GM18519 (cell line): ENCODE measurements around the gene ARAP1.

ENCODE experiments used
- ATAC-seq: cut with Tn5 transposase; IDR thresholded peaks from one replicate; pipeline ENCODE4 v1.9.1; 2021; ENCODE audit warnings: mild to moderate bottlenecking, moderate library complexity; ENCODE audit not compliant: unreplicated experiment, low FRiP score

The ARAP1 gene

DNA sequence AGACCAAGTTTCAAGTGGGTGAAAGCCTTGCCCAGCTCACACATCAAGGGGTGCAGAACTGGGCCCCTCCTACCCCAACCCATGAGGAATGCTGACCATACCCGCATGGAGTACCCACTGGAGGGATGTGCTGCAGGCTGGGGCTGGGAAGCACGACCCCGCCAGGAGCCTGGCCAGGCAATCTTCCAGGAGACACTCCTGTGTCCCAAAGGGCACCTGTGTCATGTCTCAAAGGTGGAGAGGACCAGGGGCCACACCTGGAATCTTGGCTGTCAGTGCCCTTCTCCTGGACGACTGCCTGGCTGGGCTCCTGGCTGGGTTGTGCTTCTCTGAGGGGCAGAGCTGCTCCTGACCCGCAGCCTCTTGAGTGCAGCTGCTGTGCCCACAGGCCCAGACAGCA lies 6.7 kb downstream of the ARAP1 start:
- no peak for ATAC-seq

DNA sequence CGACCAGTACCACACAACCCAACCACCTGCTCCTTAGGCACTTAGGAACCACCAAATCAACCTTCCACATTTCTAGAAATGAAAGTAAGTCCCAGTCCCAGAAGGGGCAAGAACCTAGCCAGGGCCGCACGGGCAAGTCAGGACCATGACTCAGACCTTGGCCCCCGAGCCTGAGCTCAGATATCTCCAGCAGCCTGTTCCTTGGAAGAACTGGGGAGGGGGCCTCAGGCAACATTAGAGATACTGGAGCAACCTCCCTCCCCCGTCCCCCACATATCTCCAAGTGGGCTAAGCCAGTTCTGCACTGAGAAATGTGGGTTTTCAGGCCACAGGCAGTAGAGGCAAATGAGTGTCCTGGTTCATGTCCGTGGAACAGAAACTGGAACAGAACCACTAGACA lies 7.7 kb downstream of the ARAP1 start:
- ATAC-seq: no peak

GRCh38 chr11:72743321-72744221 lies 8.6 kb downstream of the ARAP1 start:
- ATAC-seq: peak; percentile 67

DNA sequence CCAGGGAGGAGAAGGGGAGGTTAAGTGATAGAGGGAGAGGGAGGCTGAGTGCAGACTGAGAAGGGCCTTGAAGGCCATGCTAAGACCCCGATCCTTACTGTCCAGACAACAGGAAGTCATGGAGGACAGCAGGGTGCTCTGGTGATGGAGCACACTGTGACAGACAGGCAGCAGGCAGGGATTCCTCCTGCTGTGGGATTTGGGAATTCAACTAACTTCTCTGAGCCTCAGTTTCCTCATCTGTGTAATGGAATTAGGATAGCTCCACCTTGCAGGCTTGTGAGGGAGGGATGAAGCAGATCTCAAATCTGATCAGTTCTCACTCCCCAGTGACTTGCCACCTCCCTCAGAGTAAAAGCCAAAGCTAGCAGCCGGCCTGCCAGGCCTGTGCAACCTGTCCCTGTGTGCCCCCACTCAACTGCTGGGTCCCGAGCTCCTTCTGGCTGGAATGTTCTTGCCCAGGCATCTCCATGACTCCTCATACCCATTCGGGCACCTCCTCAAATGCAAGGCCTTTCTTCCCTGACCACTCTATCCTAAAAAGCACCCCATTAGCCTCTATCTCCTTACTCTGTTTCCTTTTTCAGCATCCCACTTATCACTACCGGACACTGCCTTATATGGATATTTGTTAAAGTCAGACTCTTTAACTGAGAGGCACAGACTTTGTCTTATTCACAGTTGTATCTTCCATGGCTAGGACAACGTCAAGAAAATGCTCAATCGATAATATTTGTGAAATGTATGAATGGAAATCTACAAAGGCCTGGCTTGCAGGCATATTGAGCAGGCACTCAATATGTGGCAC lies 9.5 kb downstream of the ARAP1 start:
- no peak for ATAC-seq

DNA sequence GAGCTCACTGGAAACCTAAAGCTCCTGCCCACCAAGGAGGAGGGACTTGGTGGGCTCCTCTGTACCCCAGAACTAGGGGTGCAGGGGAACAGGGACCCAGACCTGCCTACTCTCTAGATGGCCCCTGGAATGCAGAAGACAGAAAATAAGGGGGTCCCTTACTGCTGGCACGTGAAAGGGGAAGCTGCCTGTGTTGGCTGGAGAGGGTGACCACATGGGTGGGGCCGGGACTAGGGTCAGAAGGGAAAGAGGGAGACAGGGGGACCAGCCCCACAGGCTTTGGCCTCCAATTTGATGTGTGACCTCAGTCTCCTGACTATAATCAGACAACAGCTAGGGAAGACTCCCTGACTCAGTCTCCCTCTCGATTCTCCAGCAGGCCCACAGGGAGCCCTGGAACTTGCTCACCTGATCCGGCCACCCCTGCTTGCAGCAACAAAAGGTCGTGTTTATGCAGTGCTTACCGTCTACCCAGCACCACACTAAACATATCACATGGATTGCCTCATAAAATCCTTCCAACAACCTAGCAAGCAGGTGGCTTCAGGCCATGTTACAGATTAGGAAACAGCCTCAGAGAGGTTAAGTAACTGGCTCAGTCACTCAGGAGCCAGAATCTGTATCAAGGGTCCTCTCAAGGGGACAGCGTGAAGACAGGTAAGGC lies 10.2 kb downstream of the ARAP1 start:
- ATAC-seq: no peak

GRCh38 chr11:72741429-72741833 lies 10.8 kb downstream of the ARAP1 start:
- ATAC-seq: no peak

DNA sequence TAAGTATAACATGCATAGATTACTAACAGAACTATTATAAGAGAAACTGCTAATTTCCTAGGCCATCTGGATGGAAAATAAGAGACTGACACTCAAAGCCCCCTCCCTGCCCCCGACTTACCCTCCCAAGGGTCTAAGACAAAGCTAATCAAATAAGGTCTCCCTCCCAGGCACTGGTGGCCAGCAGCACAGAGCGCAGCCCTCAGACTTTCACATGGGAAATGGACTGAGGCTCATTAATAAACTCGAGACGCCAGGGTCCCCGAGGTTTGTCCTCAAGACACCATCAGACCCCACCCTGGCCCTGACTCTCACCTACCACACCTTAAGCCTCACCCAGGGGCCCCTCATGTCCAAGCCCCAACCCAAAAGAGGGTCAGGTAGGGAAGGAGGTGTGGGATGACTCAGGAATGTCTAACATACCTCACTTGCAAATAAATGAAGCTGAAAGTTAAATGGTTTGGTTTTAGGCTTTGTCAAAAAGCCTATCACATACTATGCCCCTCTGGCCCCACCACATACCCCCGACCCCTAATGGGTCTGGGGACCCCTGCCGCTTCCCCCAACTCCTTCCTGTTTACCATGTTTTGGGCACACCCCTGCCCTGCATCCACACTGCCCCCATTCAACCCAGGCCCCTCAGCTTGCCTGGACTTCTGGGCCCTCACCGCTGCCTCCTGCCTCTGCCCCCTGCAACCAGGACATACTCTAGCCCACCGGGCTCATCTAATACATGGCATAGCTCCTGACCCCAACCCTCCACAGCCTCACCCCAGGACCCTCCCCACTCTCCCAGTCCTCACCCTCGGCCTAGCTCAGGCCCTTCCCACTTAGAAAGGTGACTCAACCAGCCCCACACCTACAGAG lies 11.4 kb downstream of the ARAP1 start:
- ATAC-seq: no peak

- no peak for ATAC-seq
These were observed 12.2 kb downstream of the ARAP1 start for GRCh38 chr11:72740060-72740424.

GRCh38 chr11:72739240-72740059 lies 12.8 kb downstream of the ARAP1 start:
- no peak for ATAC-seq

DNA sequence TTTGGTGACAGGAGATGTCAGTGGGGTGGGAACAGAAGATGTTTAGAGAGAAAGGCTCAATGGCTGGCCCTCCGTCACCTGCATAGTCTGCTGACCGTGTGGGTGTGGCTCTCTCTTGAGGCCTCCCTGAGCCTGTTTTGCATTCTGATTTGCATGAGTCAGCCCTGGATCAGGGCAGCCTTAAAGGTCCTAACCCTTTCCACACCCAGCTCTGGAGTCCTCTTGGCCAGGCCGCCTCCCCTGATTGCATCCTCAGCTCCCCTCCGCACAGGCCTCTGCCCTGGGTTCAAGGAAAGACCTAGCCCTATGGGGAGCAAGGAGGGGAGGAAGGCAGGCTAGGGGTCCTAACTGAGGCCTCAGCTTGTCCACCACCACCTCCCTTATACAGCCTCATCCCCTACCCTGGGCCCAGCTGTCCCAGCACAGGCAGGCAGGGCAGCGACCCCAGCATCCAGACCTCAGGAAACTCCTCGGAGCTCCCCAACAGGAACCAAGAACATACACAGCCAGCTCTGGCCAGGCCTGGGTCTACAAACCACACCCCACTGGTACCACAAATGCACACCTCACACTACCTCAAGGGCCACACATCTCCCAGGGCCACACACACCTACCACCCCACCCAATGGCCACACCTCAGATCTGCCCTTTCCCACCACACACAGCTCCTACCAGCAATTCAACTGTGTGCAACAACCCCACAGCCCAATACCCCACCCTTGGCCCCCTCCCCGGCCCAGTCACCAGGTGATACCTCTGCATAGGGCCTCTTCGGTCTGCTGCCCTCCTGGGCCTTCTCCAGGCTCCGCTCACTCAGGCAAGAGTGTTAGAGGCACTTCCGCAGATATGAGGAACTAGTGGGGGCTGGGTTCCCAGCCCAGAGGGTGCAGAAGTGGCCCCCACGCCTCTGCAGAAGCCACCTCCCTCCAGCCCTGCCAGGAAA lies 13.7 kb downstream of the ARAP1 start:
- no peak for ATAC-seq

- no peak for ATAC-seq
These were observed 14.9 kb downstream of the ARAP1 start for GRCh38 chr11:72737336-72737735.

DNA sequence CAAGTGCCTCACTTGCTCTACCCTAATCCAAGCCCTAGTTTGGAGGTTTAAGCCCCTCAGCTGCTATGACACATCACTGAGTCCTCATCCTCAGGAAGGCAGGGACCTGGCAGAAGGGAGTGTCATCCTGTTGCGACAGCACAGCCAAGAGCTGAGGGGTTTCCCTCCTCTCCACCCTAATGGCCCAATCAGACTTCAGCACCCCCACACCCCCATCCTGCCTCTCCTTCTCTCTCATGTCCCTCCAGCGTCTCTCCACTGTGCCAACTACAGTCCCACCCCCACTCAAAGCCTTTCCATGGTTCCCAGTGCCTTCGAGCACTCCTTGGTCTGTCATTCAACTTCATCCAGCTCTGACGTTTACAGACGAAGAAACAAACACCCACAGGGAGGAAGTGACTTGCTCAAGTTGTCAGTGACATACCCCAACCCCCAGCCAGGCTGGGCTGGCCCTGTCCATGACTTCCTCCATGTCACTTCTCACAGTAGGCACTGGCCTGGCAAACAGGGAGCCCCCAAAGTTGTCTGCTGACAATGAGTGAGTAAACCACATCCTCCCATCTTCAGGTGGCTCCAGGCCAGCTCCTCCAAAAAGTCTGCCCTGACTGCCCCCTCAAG lies 15.6 kb downstream of the ARAP1 start:
- no peak for ATAC-seq

GRCh38 chr11:72735495-72736027 lies 16.6 kb downstream of the ARAP1 start:
- ATAC-seq: no peak

GRCh38 chr11:72732329-72732728 lies 19.9 kb downstream of the ARAP1 start:
- no peak for ATAC-seq

DNA sequence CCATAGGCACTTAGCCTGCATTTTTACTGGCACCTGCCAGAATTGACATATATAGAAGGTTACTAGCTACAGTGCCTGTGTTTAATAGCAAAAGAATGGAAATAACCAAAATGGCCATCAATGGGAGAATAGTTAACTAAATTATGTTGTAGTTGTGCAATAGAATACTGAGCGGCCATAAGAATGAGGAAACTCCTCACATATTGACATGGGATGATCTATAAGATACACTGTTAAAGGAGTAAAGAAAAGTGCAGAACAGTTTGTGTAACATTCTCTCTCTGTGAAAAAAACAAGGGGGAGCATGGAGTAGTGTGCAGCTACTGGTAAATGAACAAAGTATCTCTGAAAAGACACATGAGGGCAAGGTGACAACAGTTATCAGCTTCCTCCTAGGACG lies 21.5 kb downstream of the ARAP1 start:
- ATAC-seq: no peak

GRCh38 chr11:72730243-72730642 lies 22.0 kb downstream of the ARAP1 start:
- ATAC-seq: no peak

GRCh38 chr11:72727521-72727920 lies 24.7 kb downstream of the ARAP1 start:
- no peak for ATAC-seq
